A549 (cell line): ENCODE results near the gene UVRAG.

Source experiments
- CBX8 ChIP-seq: fragments of 200-600 bp; sonication (generic); IDR thresholded peaks from 2 replicates; pipeline ENCODE4 v1.6.1; 2016
- CEBPB ChIP-seq, 2 experiments: fragments of >200 bp in 1 of 2; sonication (Bioruptor Twin) in 1 of 2; formaldehyde crosslinking in 1 of 2; IDR thresholded peaks; 2 replicates each; pipeline ENCODE4 v1.6.1; 2012 to 2016
- HOXA7 ChIP-seq: fragments of 250-450 bp; sonication (Bioruptor Pico); IDR thresholded peaks from 2 replicates; pipeline ENCODE4 v1.5.0; 2020; ENCODE audit warnings: mild to moderate bottlenecking, moderate library complexity
- MAX ChIP-seq: IDR thresholded peaks from 2 replicates; pipeline ENCODE4 v1.6.1; 2012
- MYC ChIP-seq: IDR thresholded peaks from 2 replicates; pipeline ENCODE4 v1.6.1; 2012; ENCODE audit warnings: mild to moderate bottlenecking, inconsistent platforms, low read length, improper control_type of control experiment, borderline replicate concordance
- RAD21 ChIP-seq, 2 experiments: fragments of >200 bp in 1 of 2; sonication (Bioruptor Twin) in 1 of 2; formaldehyde crosslinking in 1 of 2; IDR thresholded peaks in 1 of 2; conservative IDR thresholded peaks in 1 of 2; 2 replicates in 1 of 2; 3 replicates in 1 of 2; pipeline ENCODE4 v1.6.1; 2012 to 2018; ENCODE audit warnings: inconsistent platforms in 1 of 2
- REST ChIP-seq: fragments of 200-600 bp; sonication (generic); IDR thresholded peaks from 2 replicates; pipeline ENCODE4 v1.6.1; 2016; ENCODE audit warnings: antibody characterized with exemption, mild to moderate bottlenecking, moderate library complexity
- ZNF302 ChIP-seq: fragments of 250-450 bp; sonication (Bioruptor Pico); IDR thresholded peaks from 2 replicates; pipeline ENCODE4 v1.9.0; 2021; ENCODE audit warnings: inconsistent platforms, mild to moderate bottlenecking, moderate library complexity
- TF ChIP-seq, protein P1 (sequence below): fragments of >200 bp; sonication (Bioruptor Twin); formaldehyde crosslinking; IDR thresholded peaks from 3 replicates; pipeline ENCODE4 v1.5.1; 2016

GRCh38 chr11:75778962-75779361, 36.0 kb upstream of the UVRAG start:
- TF ChIP-seq CBX8 (no peak), RAD21 (conservative IDR thresholded peaks at IDR 0.05 in 1 of 2, IDR thresholded peaks at IDR 0.05 in 1 of 2) (no peak), ZNF302 (CRISPR knock-in tag) (no peak), HOXA7 (CRISPR knock-in tag) (no peak), MAX (no peak), MYC (no peak), REST (no peak), CEBPB (IDR thresholded peaks at IDR 0.05) (no peak)
- TF ChIP-seq, protein P1, sequence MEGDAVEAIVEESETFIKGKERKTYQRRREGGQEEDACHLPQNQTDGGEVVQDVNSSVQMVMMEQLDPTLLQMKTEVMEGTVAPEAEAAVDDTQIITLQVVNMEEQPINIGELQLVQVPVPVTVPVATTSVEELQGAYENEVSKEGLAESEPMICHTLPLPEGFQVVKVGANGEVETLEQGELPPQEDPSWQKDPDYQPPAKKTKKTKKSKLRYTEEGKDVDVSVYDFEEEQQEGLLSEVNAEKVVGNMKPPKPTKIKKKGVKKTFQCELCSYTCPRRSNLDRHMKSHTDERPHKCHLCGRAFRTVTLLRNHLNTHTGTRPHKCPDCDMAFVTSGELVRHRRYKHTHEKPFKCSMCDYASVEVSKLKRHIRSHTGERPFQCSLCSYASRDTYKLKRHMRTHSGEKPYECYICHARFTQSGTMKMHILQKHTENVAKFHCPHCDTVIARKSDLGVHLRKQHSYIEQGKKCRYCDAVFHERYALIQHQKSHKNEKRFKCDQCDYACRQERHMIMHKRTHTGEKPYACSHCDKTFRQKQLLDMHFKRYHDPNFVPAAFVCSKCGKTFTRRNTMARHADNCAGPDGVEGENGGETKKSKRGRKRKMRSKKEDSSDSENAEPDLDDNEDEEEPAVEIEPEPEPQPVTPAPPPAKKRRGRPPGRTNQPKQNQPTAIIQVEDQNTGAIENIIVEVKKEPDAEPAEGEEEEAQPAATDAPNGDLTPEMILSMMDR = no peak
